Panc1 (cell line): Measurements from ENCODE around the gene ZP1. TPM values are rescaled to one million over a fixed set of nuclear protein-coding genes. Genes with fewer than 3 reads are reported as not detected.

ENCODE experiments used
- ATAC-seq: fragments of 200-7000 bp; cut with Tn5 transposase; 2 replicates; pipeline ENCODE4 v1.9.1; 2020; ENCODE audit warnings: mild to moderate bottlenecking, moderate library complexity
- BruUV-seq: library from RNA; stranded (reverse); fragments of 400-500 nt; replicated peaks from 2 replicates; lab custom pipeline; 2021; lab: Mats Ljungman, UMichigan
- CTCF ChIA-PET: fragments of 300-600 bp; sonication (Branson Sonifier 250); formaldehyde crosslinking; loops from one replicate; lab custom pipeline; 2022; ENCODE audit warnings: antibody characterized with exemption; lab: Charles Lee
- POLR2A ChIA-PET: fragments of 300-600 bp; sonication (Branson Sonifier 250); formaldehyde crosslinking; loops from one replicate; lab custom pipeline; 2022; ENCODE audit warnings: antibody characterized with exemption; lab: Charles Lee
- DNase-seq: peaks from one replicate; pipeline ENCODE4 v3.0.0-alpha.2; 2010; ENCODE audit warnings: low read depth, low spot score
- H3K27ac ChIP-seq: 2 replicates; pipeline ENCODE4 v1.5.1; 2011; ENCODE audit warnings: mild to moderate bottlenecking, low read length, inconsistent platforms
- H3K27me3 ChIP-seq: fragments of 200-500 bp; sonication (Bioruptor generic); 2 replicates; pipeline ENCODE4 v1.6.0; 2014; ENCODE audit warnings: low read length, inconsistent platforms; ENCODE audit not compliant: control insufficient read depth, insufficient read depth
- H3K36me3 ChIP-seq: fragments of 200-500 bp; sonication (Bioruptor generic); 2 replicates; pipeline ENCODE4 v1.5.1; 2014; ENCODE audit warnings: inconsistent platforms, mild to moderate bottlenecking, low read length, moderate library complexity; ENCODE audit not compliant: control insufficient read depth, insufficient read depth
- H3K4me1 ChIP-seq: 2 replicates; pipeline ENCODE4 v1.5.1; 2011; ENCODE audit warnings: inconsistent platforms, mild to moderate bottlenecking, low read length, moderate library complexity; ENCODE audit not compliant: control insufficient read depth, insufficient read depth
- H3K4me3 ChIP-seq, 2 experiments: 2 replicates each; pipeline ENCODE4 v1.5.1; 2011 to 2012; ENCODE audit warnings: low read depth in 2 of 2, low read length in 2 of 2, mild to moderate bottlenecking in 2 of 2, inconsistent platforms in 1 of 2, moderate library complexity in 1 of 2
- H3K9me3 ChIP-seq: fragments of 200-500 bp; sonication (Bioruptor generic); 2 replicates; pipeline ENCODE4 v1.5.1; 2014; ENCODE audit warnings: low read depth, mild to moderate bottlenecking, inconsistent platforms, low read length, moderate library complexity; ENCODE audit not compliant: control insufficient read depth, insufficient read depth
- POLR2AphosphoS5 ChIP-seq: IDR thresholded peaks from 2 replicates; pipeline ENCODE4 v1.6.1; 2012; ENCODE audit warnings: mild to moderate bottlenecking, low read depth, low read length, moderate library complexity
- SIN3A ChIP-seq: IDR thresholded peaks from 2 replicates; pipeline ENCODE4 v1.6.1; 2012; ENCODE audit warnings: low read depth, mild to moderate bottlenecking, low read length, moderate library complexity, borderline replicate concordance; ENCODE audit not compliant: insufficient read depth
- TCF7L2 ChIP-seq: IDR thresholded peaks from 2 replicates; pipeline ENCODE4 v1.6.1; 2011; ENCODE audit warnings: mild to moderate bottlenecking, low read depth, low read length, inconsistent platforms
- in situ Hi-C: cut with HindIII; loops from 2 replicates; pipeline ENCODE4 v1.10.0; 2016; ENCODE audit warnings: low sequenced_read_pairs, low pct_unique_long_range_greater_than_20kb
- intact Hi-C: fragments of 100-400 bp; cut with micrococcal nuclease; formaldehyde crosslinking; loops from one replicate; pipeline ENCODE4 v1.10.0; 2022; ENCODE audit not compliant: unreplicated experiment
- total RNA-seq: library from RNA; stranded (reverse); gene quantifications from one replicate; pipeline ENCODE4 v1.2.1, GENCODE V29; 2021; ENCODE audit not compliant: unreplicated experiment
- TF ChIP-seq, protein P1 (sequence below): fragments of 450-650 bp; IDR thresholded peaks from 2 replicates; pipeline ENCODE4 v1.5.1; 2017; ENCODE audit warnings: mild to moderate bottlenecking
- TF ChIP-seq, protein P2 (sequence below), 2 experiments: IDR thresholded peaks; 2 replicates each; pipeline ENCODE4 v1.6.1; 2011 to 2012; ENCODE audit warnings: low read depth in 2 of 2, control low read depth in 1 of 2, low read length in 1 of 2, mild to moderate bottlenecking in 1 of 2, moderate library complexity in 1 of 2; ENCODE audit not compliant: insufficient read depth in 1 of 2

ZP1 gene
- total RNA-seq, 1 experiment from 2014 or later = not detected

DNA sequence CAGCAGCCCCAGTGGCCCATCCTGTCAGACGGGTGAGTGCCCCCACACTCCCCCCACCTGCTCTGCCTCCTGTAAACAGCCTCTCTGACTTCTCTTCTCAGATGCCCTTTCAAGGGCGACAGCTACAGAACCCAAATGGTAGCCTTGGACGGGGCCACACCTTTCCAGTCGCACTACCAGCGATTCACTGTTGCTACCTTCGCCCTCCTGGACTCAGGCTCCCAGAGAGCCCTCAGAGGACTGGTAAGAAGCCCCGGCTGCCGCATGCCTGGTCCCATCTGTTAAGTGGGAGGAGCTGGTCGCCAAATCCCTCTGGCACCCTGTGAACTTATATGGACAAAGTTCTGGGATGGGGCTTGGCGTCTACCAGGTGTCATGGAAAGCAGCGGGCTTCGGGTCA is 6.2 kb downstream of the ZP1 start:
- Histone ChIP-seq H3K27ac (no peak overlapping the region), H3K9me3 (no peaks in the 10 kb centered on the region), H3K4me3 (no peak overlapping the region), H3K36me3 (no peaks in the 10 kb centered on the region), H3K4me1 (no peaks in the 10 kb centered on the region), H3K27me3 (no peaks in the 10 kb centered on the region)
- CTCF ChIA-PET = no interaction called here
- POLR2A ChIA-PET = interaction anchor here (0.7 kb wide), 1 partner anchor 35 kb away, joined by 3 read pairs; no protein-coding TSS in a partner anchor
- intact Hi-C loops (no loop called here), in situ Hi-C loops (no loop called here)
- no TSS peak for BruUV-seq
- no peak for DNase-seq
- TF ChIP-seq, protein P1, sequence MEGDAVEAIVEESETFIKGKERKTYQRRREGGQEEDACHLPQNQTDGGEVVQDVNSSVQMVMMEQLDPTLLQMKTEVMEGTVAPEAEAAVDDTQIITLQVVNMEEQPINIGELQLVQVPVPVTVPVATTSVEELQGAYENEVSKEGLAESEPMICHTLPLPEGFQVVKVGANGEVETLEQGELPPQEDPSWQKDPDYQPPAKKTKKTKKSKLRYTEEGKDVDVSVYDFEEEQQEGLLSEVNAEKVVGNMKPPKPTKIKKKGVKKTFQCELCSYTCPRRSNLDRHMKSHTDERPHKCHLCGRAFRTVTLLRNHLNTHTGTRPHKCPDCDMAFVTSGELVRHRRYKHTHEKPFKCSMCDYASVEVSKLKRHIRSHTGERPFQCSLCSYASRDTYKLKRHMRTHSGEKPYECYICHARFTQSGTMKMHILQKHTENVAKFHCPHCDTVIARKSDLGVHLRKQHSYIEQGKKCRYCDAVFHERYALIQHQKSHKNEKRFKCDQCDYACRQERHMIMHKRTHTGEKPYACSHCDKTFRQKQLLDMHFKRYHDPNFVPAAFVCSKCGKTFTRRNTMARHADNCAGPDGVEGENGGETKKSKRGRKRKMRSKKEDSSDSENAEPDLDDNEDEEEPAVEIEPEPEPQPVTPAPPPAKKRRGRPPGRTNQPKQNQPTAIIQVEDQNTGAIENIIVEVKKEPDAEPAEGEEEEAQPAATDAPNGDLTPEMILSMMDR = no peak
- TF ChIP-seq SIN3A (no peak), POLR2AphosphoS5 (no peak), TCF7L2 (no peak)
- TF ChIP-seq, protein P2, sequence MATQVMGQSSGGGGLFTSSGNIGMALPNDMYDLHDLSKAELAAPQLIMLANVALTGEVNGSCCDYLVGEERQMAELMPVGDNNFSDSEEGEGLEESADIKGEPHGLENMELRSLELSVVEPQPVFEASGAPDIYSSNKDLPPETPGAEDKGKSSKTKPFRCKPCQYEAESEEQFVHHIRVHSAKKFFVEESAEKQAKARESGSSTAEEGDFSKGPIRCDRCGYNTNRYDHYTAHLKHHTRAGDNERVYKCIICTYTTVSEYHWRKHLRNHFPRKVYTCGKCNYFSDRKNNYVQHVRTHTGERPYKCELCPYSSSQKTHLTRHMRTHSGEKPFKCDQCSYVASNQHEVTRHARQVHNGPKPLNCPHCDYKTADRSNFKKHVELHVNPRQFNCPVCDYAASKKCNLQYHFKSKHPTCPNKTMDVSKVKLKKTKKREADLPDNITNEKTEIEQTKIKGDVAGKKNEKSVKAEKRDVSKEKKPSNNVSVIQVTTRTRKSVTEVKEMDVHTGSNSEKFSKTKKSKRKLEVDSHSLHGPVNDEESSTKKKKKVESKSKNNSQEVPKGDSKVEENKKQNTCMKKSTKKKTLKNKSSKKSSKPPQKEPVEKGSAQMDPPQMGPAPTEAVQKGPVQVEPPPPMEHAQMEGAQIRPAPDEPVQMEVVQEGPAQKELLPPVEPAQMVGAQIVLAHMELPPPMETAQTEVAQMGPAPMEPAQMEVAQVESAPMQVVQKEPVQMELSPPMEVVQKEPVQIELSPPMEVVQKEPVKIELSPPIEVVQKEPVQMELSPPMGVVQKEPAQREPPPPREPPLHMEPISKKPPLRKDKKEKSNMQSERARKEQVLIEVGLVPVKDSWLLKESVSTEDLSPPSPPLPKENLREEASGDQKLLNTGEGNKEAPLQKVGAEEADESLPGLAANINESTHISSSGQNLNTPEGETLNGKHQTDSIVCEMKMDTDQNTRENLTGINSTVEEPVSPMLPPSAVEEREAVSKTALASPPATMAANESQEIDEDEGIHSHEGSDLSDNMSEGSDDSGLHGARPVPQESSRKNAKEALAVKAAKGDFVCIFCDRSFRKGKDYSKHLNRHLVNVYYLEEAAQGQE (IDR thresholded peaks at IDR 0.05; ENCODE audit: insufficient read depth in 1 of 2, low read depth in 2 of 2, low read length in 1 of 2) = no peak
- ATAC-seq = no peak

DNA sequence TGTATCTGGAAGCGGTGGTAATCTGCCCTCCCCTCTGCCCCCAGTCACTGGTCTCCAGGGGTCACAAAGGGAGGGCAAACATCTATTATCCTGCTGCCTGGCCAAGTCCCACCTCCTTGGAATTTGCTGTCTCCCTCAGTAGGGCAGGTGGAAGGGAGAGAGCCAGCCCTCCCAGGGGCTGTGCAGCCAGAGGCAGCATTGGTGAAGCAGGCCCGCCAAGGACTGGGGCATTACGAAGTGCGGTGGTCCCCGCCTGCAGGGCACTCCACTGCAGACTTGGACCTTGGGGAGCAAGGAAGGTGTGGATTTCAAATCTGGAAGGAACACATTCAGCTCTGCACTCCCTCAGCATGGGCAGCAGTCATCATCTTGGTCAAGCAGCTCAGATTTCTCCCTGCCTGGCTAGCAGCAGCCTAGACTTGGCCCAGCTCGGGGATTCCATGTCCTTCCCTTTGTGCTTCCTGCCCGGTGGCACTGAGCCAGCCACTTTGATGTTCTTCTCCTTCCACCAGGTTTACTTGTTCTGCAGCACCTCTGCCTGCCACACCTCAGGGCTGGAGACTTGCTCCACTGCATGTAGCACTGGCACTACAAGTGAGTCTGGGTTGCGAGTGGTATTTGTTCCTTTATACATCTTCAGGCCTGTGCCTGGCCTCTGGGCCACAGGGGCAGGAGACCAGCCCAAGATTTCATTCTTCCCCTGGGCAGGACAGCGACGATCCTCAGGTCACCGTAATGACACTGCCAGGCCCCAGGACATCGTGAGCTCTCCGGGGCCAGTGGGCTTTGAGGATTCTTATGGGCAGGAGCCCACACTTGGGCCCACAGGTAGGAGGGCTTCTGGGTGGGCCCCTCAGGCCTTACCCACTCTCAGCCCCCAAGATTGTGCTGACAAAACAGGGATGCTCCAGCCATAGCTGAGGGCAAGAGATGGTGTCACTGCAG is 7.4 kb downstream of the ZP1 start:
- BruUV-seq = no TSS peak
- no peaks in the 10 kb centered on the region for H3K36me3 ChIP-seq
- no peaks in the 10 kb centered on the region for H3K9me3 ChIP-seq
- ATAC-seq = no peak
- H3K4me1 ChIP-seq = no peaks in the 10 kb centered on the region
- H3K27me3 ChIP-seq = no peaks in the 10 kb centered on the region
- ChIA-PET POLR2A (no interaction called here), CTCF (no interaction called here)
- intact Hi-C loops (no loop called here), in situ Hi-C loops (no loop called here)
- H3K27ac ChIP-seq = no peak overlapping the region
- TF ChIP-seq, protein P1 = no peak
- TF ChIP-seq, protein P2 (IDR thresholded peaks at IDR 0.05; ENCODE audit: insufficient read depth in 1 of 2, low read depth in 2 of 2, low read length in 1 of 2) = no peak
- TF ChIP-seq TCF7L2 = no peak
- no peak for TF ChIP-seq SIN3A
- no peak overlapping the region for H3K4me3 ChIP-seq
- no peak for DNase-seq
